Measurements from ENCODE around the gene C22orf15.

Gene C22orf15

DNA sequence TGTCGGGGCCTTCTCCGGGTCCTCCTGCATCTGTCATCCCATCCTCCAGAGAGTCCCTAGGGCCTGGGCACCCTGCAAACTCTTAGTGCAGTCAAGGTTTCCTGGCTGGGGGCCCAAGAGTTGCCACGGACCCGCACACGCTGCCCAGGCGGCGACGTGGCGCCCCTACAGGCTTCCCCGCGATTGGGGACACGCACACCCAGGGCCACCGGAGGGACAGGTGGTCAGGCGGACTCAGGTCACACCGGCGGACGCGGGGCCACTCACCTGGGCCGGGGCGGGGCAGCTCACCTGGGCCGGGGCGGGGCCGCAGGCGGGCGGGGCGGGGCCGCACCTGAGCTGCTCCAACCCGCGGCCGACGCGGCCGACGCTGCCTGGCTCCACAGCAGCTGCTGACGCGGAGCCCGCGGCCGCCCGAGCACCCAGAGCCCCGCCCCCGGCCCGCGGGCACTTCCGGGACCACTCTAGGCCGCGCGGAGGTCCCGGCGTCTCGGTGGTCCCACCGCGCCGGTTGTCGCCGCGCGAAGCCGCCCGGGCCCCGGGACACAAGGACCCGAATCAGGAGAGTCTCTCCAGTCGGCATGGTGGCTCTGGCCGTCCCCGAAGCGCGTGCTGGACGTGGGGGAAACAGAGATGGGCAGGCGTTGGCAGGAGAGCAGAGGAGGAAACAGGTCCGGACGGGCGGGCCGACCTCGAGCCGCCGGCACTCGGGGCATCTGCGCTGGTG is 11.9 kb upstream of the C22orf15 start, which contains the start of gene ZNF70:
TSS of gene ZNF70 (minus strand) at position 399 of the 727 bp plus-strand sequence. CDS start 5,972 bp downstream, outside the sequence.
- in situ Hi-C loops (cut with MboI; ENCODE audit: low sequenced_read_pairs) = no loop called here

DNA sequence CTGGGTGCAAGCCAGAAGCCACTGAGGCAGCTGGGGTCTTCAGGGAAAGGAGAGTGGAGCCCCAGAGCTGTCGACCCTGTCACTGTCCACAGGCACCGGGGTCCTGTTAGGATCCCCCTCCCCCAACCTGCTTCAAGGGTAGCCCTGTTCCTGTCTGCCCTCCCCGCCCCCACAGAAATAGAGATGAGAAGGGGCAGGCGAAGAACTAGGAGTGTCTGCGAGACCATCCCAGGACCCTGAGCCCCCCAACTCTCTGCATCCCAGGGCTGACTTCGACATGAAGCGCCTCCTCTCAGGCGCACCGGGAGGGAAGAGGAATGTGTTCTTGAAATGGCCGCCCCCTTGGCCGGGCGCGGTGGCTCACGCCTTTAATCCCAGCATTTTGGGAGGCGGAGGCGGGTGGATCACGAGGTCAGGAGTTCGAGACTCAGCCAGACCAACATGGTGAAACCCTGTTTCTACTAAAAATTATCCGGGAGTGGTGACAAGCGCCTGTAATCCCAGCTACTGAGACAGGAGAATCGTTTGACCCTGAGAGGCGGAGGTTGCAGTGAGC is 11.3 kb upstream of the C22orf15 start:
- in situ Hi-C loops (cut with MboI; ENCODE audit: low sequenced_read_pairs) = no loop called here

DNA sequence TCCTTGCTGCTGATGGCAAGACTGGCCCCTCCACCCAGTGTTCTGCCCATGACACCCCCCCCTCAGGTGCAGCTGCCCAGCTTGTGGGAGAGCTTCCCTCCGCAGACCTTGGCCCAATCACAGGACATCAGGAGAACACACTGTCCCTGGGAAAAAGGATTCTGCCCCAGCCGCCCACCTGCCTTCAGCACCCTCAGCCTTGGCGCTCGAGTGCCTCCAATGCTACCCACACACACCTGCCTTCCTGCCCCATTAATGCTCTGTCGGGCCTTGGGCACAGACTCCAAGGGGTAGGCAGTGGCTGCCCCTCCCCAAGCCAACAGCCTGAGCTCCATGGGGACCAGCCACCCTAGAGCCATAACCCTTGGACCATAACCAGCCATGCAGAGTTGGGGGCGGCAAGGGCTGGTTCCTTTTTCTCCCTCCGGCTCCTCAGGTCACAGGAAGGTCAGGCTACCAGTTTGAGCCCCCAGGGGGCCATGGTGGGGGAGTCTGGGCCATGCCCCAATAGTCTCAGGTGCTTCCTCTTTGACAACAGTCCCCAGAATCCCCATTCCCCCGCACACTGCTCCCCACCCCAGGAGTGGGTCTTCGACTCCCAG is 10.6 kb upstream of the C22orf15 start:
- in situ Hi-C loops (cut with MboI; ENCODE audit: low sequenced_read_pairs) = no loop called here

DNA sequence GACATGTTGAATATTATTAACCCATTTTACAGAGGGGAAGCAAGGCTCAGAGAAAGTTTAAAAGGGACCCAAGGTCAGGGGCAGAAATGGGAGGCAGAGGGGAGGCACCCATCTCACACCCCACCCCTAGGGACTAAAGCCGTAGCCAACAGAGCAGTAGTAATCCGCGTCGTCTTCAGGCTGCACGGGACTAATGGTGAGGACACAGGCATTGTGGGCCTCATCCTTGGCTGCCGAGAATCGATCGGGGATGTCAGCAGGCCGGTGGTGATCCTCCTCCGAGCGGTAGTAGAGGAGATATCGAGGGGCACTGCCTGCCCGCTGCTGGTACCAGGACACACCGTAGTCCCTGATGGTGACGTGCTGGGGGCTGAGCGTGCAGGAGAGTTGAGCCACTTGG is 10.0 kb upstream of the C22orf15 start:
- in situ Hi-C loops (cut with MboI; ENCODE audit: low sequenced_read_pairs) = no loop called here

DNA sequence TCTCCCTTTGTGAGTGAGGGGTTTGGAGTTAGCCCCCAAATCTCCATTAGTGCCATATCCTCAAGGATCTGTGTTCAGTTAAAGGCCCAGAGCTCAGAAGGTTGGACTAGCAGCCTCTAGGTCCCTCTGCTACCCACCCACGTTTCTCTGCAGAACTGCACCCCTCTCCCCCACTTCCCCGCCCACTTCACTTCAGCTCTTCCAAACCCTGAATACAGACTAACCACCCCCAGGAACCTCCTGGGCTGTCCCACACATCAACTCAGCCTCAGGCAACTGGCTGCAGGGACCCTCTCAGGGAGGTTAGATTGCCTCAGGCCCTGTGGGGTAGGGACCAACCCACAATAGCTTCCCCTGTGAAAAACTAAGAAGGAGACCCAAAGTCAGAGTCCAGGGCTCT is 9.4 kb upstream of the C22orf15 start:
- in situ Hi-C loops (cut with MboI; ENCODE audit: low sequenced_read_pairs) = no loop called here

DNA sequence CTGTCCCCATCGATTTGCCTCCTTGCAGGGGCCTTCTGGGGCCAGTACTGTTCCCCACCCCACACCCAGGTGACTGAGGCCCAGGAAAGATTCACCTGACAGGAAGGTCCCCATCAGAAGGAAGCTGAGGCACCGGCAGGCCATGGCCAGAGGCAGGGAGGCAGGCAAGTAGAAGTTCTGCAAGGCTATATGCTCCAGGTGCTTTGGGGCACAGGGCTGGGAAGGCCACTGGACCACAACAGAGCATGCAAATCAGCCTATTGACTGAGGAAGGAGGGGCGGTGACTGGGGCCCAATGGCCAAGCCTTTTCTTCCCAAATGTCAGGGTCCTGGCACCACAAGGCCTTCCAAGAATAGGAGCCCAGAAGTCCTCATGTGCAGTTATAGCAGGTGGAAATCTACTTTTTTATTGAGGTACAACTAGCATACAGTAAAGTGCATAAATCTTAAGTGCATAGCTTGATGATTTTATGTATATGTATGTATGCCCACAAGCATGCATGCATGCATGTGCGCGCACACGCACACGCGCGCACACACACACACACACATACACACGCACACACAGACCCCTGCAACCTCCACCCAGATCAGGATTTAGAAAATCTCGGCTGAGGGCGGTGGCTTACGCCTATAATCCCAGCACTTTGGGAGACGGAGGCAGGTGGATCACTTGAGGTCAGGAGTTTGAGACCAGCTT is 8.4 kb upstream of the C22orf15 start, which contains the start of gene VPREB3:
TSS of gene VPREB3 (minus strand) at position 206 of the 700 bp plus-strand sequence. CDS start at position 144, 62 bp downstream.
- in situ Hi-C loops (cut with MboI; ENCODE audit: low sequenced_read_pairs) = no loop called here

DNA sequence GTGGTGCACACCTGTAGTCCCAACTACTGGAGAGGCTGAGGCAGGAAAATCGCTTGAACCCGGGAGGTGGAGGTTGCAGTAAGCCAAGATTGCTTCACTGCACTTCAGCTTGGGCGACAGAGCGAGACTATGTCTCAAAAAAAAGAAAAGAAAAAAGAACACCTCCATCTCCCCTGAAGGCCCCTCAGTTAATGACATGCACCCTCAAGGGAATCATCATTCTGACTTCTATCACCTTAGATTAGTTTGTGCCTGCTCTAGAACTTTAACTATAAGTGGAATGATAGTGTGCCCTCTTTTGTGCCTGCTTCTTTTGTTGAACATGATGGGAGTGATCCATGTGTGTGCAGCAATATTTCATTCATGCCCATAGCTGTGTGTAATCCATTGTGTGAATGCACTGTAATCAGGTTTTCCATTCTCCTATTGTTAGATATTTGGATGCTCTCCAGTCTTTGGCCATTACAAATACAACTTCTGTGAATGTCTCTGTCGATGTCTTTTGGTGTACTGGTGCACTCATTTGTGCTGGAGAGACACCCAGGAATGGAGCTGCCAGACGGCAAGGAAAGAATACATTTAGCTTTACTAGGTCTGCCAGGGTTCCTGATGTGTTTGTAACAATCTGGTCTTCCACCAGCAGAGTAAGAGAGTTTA is 7.7 kb upstream of the C22orf15 start:
- in situ Hi-C loops (cut with MboI; ENCODE audit: low sequenced_read_pairs) = no loop called here

DNA sequence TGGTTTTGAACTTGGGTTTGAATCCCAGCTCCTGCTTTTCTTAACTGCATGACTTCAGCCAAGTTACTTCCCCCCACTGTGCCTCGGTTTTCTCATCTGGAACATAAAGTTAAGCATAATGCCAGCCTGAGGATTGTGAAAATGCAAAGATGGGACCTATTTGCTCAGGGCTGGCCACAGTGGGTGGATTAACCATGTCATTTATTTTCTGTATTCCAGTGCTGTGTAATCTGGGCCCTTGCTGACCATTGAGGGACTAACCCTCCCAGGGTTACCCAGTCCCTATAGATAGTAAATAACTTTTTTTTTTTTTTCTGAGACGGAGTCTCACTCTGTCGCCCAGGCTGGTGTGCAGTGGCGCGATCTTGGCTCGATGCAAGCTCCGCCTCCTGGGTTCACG is 7.1 kb upstream of the C22orf15 start:
- in situ Hi-C loops (cut with MboI; ENCODE audit: low sequenced_read_pairs) = no loop called here

DNA sequence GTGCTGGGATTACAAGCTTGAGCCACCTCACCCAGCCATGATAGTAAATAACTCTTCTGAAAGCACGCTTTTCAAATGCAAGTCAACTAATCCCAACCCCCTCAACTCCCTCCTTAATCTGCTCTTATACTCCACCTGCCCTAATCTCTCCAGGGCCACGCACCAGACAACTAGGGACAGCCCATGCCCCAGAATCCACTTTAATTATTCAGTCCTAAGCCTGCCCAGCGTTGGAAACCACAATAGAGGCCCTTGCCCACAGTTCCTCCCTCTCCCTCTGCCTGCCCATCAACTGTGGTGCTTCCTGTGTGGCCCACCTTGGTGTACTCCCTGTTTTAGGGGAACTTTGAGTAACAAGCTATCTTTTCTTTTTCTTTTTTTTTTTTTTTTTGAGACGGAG is 5.9 kb upstream of the C22orf15 start:
- in situ Hi-C loops (cut with MboI; ENCODE audit: low sequenced_read_pairs) = no loop called here

DNA sequence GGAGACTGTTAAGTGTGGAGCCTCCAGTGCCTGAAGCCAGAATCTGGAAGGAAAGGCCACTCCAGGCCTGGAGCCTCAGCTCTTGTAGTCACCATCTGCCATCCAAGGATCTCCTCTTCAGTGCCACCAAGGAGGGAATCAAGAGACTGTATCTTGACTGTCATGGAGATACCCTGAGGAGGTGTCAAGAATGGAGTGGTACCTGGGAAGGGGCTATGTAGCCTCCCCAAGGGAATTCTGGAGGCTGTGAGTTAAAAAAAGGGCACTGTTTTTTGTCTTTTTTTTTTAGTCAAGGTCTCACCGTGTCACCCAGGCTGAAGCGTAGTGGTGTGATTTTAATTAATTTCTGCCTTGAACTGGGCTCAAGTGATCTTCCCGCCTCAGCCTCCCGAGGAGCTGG is 3.2 kb upstream of the C22orf15 start:
- in situ Hi-C loops (cut with MboI; ENCODE audit: low sequenced_read_pairs) = no loop called here

DNA sequence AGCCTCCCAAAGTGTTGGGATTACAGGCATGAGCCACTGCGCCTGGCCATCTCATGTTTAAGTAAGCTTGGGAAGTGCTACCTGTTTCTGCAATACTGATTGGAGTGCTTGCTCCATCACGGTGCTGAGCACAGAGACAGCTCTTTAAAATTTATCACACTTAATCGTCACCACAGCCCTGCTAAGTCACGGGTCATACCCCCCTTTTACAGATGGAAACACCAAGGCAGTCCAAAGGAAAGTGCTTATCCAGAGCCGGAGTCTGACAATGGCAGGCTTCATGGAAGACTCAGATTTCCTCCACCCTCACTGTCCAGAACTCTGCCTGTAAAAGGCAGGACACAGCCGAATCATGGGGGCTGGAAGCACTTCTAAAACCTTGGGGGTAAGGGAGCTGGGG is 2.7 kb upstream of the C22orf15 start:
- in situ Hi-C loops (cut with MboI; ENCODE audit: low sequenced_read_pairs) = no loop called here

DNA sequence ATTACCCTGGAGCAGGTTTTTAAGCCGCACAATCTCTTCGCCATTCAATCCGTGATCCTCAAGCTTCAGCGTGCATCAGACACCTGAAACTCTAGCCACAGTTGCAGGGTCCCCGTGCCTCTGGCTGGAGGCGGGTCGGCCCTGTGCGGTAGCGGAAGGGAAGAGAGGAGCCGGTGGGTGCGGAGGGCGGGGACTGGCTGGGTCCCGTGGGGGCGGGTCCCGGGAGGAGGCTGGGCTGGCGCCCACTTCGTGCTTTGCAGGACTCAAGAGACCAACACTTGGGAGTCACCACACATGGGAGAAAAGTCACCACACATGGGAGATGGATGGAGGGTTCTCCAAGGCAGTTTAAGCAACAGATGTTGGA is 772 bp downstream of the C22orf15 start:
- in situ Hi-C loops (cut with MboI; ENCODE audit: low sequenced_read_pairs) = no loop called here

DNA sequence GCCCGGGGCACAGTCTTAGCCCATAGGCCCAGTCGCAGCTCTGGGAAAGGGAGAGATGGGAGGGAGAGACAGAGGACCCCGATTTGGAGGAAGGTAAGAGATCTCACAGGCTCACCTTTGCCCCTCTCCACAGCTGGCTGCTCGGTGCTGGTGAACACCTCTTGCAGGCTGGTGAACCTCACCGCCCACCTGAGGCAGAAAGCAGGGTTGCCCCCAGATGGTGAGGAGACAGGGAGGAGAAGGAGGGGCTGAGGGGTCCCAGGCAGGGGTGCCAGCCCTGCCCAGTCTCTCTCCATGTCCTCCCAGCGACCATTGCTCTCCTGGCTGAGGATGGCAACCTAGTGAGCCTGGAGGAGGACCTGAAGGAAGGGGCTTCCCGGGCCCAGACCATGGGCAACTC is 1.2 kb downstream of the C22orf15 start:
- in situ Hi-C loops (cut with MboI; ENCODE audit: low sequenced_read_pairs) = no loop called here

DNA sequence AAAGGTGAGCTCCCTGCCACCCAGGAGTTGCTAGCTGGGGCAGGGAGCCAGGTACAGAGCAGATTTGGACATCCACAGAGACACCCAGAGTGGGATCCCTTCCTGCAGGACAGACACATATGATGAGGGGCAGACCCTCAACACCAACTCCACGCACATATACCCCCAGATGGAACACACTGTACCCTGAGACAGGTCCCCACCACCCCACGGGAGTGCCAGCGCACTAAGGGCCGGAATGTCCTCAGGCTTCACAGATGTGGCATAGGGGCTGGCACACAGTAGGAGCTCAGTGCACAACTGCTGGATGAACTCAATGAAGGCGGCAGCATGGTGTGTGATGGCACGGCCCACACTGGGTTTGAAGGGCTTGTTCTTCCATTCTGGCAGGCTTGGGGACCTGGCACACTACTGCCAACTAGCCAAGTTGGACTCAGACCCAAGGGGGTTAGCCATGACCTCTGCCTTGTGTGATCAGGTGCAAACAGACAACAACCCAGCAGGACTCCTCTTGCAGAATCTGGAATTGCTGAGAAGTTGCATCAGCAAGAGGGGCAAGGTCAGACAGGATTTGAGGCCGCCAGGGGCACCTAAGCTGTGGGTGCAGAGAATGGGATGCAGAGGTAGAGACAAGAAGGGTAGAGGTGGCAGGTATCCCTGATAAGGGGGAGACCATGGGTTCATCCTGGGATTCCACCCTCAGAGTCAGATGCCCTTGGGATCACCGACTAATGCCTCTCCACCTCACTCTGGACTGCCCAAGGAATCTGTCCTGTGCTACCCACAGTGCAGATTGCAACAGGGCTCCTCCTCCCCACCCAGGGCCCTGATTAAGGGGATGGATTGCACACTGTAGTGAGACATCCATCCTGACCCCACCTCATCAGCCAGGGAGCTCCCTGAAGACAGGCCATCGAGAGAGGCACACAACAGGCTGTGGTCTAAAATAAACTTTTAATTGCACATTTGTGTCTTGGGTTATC is 2.4 kb downstream of the C22orf15 start:
- in situ Hi-C loops (cut with MboI; ENCODE audit: low sequenced_read_pairs) = no loop called here

DNA sequence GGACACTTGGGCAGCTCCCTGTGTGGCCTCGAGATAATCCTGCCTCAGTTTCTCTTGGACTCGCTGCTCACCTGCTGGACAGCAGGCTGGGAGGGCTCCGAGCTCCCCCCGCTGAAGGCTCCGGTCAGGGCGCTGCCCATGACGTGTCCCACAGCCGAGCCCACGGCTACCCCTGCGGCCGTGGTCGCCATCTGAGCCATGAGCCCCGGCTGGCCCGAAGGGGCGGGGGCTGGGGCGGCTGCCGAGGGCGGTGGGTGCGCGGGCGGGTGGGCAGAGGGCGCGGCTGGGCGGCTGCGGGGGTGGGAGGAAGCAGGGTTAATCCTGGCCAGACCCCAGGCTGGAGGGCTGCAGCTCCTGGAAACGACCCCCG is 4.5 kb downstream of the C22orf15 start:
- in situ Hi-C loops (cut with MboI; ENCODE audit: low sequenced_read_pairs) = no loop called here

DNA sequence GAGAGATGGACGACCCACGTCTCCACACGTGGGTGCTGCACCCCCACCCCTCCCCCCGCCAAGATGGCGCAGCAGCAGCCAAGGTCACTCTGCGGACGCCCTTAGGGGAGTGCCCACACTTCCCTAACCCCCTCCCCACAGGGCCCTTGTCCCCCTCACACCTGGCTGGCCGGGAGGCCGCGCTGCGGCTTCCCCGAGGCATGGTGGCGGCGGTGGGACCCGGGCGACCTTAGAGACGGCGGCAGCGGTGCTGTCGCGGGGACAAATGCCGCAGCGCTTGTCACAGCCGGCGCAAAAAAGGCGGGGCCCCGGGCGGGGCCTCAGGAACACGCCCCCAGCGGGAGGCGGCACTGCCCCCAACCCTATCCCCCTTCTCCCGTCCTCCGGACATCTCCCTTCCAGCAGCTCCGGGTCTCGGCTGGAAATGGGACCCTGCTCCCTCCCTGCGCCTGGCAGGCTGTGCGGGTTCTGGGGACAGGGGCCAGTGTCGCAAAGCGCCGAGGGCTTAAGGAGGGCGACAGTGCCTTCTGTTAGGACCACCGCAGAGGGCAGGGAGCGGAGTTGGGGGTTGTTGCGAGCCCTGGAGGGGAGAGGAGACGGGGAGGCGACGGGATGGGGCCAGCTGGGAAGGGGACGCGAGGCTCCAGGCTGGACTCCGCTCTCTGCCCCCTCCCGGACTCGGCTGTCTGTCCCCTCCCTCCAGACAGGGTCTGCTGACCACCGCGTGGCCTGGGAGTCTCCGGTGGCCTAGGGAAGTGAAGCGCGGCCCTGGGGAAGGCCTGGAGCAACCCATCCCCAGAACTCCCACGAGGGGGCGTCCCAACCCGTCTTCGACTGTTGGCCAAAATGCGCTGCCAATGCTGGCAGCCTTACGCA is 5.1 kb downstream of the C22orf15 start, which contains the start of gene CHCHD10:
TSS of gene CHCHD10 (minus strand) at position 300 of the 876 bp plus-strand sequence. CDS start at position 202, 98 bp downstream.
- in situ Hi-C loops (cut with MboI; ENCODE audit: low sequenced_read_pairs) = no loop called here

DNA sequence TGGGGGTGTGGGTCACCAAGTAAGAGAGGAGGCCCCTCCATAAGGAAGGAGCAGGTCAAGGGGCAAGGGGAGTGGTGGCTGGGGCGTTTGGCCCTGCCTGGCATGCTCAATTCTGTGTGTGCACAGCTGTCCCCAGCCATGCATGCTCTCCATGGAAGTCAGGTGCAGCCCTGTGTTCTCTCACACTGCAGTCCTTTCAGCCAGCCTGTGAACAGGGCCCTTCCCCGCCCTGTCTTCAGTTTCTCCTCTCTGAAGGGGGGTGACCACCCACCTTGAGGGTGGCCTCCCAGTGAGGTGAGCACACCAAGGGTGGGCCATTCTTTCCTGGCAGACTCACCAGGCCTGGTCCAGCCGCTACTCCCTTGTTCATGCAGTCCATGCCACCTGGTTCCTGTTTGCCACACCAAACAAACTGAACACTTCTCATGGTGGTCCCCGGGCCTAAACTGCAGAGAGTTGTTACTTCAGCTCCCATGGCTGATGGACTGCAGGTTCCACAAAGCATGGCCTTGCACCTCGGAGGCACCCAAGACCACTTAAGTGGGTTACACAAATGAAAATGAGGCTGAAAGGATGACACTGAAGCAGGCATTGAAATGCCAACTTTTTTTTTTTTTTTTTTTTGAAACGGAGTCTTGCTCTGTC is 6.7 kb downstream of the C22orf15 start:
- in situ Hi-C loops (cut with MboI; ENCODE audit: low sequenced_read_pairs) = no loop called here

DNA sequence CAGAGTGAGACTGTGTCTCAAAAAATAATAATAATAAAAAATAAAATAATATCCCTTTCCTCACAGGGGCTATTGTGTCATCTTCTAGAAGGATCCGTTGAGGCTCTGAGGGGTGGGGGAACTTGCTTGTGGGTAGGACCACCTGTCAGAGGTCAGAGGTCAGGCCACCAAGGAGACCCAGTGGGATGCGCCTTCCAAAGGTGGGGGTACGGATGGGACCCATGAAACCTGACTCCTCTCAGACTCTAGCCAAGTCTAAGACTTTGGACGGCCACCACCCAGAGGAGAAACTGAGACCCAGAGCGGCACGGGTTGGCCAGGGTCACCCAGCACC is 9.5 kb downstream of the C22orf15 start:
- in situ Hi-C loops (cut with MboI; ENCODE audit: low sequenced_read_pairs) = no loop called here
